ENCODE measurements around the gene PPP1R2. TPM values are rescaled to one million over a fixed set of nuclear protein-coding genes. Genes with fewer than 3 reads are reported as not detected.

Gene PPP1R2
- total and polyA plus RNA-seq, 9 of the 15 experiments (the other 6 are each of a cell fraction or from before 2014, with no cell fraction given) = 9.4 to 115 (median 40.3) TPM

GRCh38 chr3:195591220-195591619 lies 48.1 kb upstream of the PPP1R2 start:
- Histone ChIP-seq H3K27me3 (ENCODE audit: control insufficient read depth in 2 of 2, insufficient read depth in 2 of 2, low read length in 2 of 2) (peaks cover 15 to 33% of the 10 kb centered on the region in 2 experiments; a peak in 3 of 5 replicates), H3K9ac (ENCODE audit: insufficient read depth in 1 of 2, low read depth in 2 of 2, low read length in 2 of 2) (no peak overlapping the region), H3K79me2 (ENCODE audit: control insufficient read depth, insufficient read depth, low read length) (no peaks in the 10 kb centered on the region), H3K9me1 (ENCODE audit: control insufficient read depth, insufficient read depth, low read length) (peaks cover 4% of the 10 kb centered on the region), H3K27ac (ENCODE audit: extremely low read depth, low read depth, low read length) (no peak overlapping the region), H4K20me1 (replicated peaks; ENCODE audit: control insufficient read depth, insufficient read depth, low read length) (no peaks in the 10 kb centered on the region), H2AFZ (ENCODE audit: low read depth, low read length) (no peak overlapping the region), H3K36me3 (ENCODE audit: control insufficient read depth, insufficient read depth, low read length) (no peaks in the 10 kb centered on the region), H3K4me2 (ENCODE audit: insufficient read depth, low read length) (no peak overlapping the region), H3K9me3 (replicated peaks; ENCODE audit: control insufficient read depth, insufficient read depth, low read depth, low read length) (peaks cover 3% of the 10 kb centered on the region; the same call in 1 of the 2 replicates), H3K4me3 (no peak overlapping the region), H3K4me1 (replicated peaks in 1 of 2; ENCODE audit: control insufficient read depth in 2 of 2, insufficient read depth in 2 of 2, low read length in 2 of 2) (no peaks in the 10 kb centered on the region; a peak in 1 of 5 replicates)
- intact Hi-C loops (cut with micrococcal nuclease) (no loop called here), in situ Hi-C loops (cut with MboI) (no loop called here)
- no peak for FAIRE-seq
- no peak for DNase-seq (ENCODE audit: extremely low read depth in 1 of 4, low spot score in 3 of 4)
- BruUV-seq (replicated peaks) = no TSS peak
- 3% methylated on average over 6 of the region's 6 CpGs for WGBS (ENCODE audit: insufficient coverage, low coverage, missing lambda C conversion rate)
- ChIA-PET POLR2A (no interaction called here), CTCF (ENCODE audit: low intra/inter-chr PET ratio) (no interaction called here)
- ATAC-seq = no peak
- TF ChIP-seq LEF1 (IDR thresholded peaks at IDR 0.05) (no peak), ZBTB8A (IDR thresholded peaks at IDR 0.05; ENCODE audit: partially characterized antibody) (no peak), DEAF1 (CRISPR knock-in tag; IDR thresholded peaks at IDR 0.05) (no peak), NFIX (CRISPR knock-in tag; IDR thresholded peaks at IDR 0.05; ENCODE audit: low read depth) (no peak), THRA (IDR thresholded peaks at IDR 0.05) (no peak), ZNF354B (CRISPR knock-in tag; IDR thresholded peaks at IDR 0.05) (no peak), FOXM1 (IDR thresholded peaks at IDR 0.05; ENCODE audit: low read depth) (no peak), FOXM1 (CRISPR knock-in tag; IDR thresholded peaks at IDR 0.05; ENCODE audit: low read depth) (no peak), CBX3 (IDR thresholded peaks at IDR 0.05; ENCODE audit: borderline replicate concordance in 1 of 2, low read length in 2 of 2) (no peak), SREBF1 (IDR thresholded peaks at IDR 0.05; ENCODE audit: borderline replicate concordance, low read depth, low read length) (no peak), KLF6 (CRISPR knock-in tag; IDR thresholded peaks at IDR 0.05; ENCODE audit: borderline replicate concordance) (no peak), PCBP2 (IDR thresholded peaks at IDR 0.05; ENCODE audit: low read depth, low read length, poor library complexity, severe bottlenecking) (no peak), CEBPZ (IDR thresholded peaks at IDR 0.05; ENCODE audit: borderline replicate concordance, low read depth, low read length) (no peak)

Measured in K562 (cell line).